T-helper 2 cell (primary cell): ENCODE data around the gene MNAT1.
"Not testable (repeated sequence)": the region's sequence is repeated elsewhere in the genome, so short reads cannot be mapped to it uniquely, and the experiment has no call there.

Experiments
- DNase-seq, 5 experiments: peaks; one replicate each; pipeline versions ENCODE4 v3.0.0 to v3.0.0-alpha.2; 2012 to 2022

The MNAT1 gene

GRCh38 chr14:60807247-60807646 is 72.7 kb downstream of the MNAT1 start:
- no peak for DNase-seq

- DNase-seq = no peak
Measured at GRCh38 chr14:60807971-60808370, 73.4 kb downstream of the MNAT1 start.

GRCh38 chr14:60812987-60813386 is 78.4 kb downstream of the MNAT1 start:
- no peak for DNase-seq

DNA sequence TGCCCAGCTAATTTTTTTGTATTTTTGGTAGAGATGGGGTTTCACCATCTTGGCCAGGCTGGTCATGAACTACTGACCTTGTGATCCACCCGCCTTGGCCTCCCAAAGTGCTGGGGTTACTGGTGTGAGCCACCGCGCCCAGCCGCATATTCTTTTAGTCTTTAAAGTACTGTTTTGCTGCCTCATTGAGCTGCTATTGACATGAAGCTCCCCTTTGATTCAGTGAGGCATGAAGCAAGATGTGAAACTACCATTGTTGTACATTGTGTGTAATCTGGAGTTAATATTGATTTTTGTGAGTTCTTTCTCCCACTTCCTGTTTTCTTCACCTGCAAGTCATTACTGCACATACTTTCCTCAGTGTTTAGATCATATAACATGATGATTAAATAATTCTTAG is 80.8 kb downstream of the MNAT1 start:
- DNase-seq = peak in 1 of 5 experiments; percentile 6

DNA sequence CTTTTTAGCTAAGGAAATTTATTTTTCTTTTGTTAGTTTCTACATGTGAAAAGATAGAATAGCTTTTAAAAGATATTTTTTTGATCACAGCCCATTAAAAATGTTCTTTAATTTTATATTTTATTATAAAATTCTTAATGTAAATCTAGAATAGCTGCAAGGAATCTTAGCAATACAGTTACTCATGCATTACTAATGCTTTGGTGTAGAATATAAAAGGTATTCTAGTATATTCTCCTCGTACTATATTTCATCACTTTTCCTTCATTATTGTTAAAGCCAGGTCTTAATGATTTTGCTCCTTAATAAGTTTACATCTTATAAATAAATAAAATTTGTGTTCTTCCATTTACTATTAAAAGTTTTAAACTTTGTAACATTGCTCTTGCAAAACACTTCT is 82.6 kb downstream of the MNAT1 start:
- no peak for DNase-seq

- no peak for DNase-seq
Measured at GRCh38 chr14:60819575-60819974, 85.0 kb downstream of the MNAT1 start.

- no peak for DNase-seq
Measured at GRCh38 chr14:60838601-60839000, 104.0 kb downstream of the MNAT1 start.

DNA sequence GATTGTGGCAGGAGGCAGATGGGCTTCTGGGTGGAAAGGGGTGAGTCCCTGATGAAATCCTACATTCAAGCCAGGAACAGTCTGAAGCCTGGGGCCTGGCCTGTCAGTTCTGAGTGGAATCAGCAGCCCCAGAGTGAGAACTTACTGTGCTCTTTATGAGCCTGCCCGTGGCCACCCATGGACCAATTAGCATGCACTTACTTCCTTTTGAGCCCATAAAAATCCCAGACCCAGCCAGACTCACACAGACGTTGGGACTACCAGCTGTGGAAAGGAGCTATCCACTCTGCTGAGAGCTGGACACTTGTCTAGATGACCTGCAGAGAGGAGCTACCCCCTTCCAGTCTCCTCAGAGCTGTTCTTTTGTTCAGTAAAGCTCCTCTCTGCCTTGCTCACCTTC is 104.5 kb downstream of the MNAT1 start:
- DNase-seq = no peak

- no peak for DNase-seq
Measured at GRCh38 chr14:60839657-60840056, 105.1 kb downstream of the MNAT1 start.

DNA sequence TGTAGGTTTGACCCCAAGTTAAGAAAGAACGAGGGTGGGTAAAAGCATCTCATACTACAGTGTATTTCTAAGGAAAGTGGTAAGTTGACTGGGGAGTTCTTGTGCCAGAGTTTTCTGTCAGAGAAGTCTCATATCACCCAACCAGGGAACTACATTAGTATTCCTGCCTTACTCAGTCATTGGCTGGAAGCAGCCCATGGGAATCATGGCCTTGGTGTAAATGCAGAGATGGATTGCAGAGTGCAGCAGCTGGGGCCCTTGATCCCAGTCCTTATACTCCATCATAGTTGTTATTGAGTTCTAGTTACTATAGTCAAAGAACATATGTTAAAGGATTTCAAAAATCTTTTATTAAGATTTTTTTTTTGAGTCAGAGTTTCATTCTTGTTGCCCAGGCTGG is 105.8 kb downstream of the MNAT1 start:
- DNase-seq = no peak

DNA sequence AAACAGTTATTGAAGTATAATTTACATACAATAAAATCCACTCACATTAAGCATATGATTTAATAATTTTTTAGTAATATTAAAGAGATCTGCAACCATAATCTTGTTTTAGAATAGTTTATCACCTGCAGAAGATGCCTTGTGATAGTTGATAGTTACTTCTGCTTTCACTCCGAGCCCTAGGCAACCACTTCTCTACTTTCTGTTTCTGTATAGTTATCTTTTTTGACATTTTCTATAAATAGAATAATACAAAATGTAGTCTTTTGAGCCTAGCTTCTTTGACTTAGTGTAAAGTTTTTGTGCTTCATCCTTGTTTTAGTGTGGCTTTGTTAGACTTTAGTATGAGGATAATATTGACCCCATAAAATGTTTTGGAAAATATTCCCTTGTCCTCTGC is 111.0 kb downstream of the MNAT1 start:
- DNase-seq = peak in 1 of 5 experiments; percentile 18

- no peak for DNase-seq
Measured at GRCh38 chr14:60848066-60848465, 113.5 kb downstream of the MNAT1 start.

DNA sequence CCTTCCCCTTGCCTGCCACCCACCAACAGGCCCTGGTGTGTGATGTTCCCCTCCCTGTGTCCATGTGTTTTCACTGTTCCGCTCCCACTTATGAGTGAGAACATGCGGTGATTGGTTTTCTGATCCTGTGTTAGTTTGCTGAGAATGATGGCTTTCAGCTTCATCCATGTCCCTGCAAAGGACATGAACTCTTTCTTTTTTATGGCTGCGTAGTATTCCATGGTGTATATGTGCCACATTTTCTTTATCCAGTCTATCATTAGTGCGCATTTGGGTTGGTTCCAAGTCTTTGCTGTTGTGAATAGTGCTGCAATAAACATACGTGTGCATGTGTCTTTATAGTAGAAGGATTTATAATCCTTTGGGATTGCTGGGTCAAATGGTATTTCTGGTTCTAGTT is 117.1 kb downstream of the MNAT1 start:
- not testable (repeated sequence) for DNase-seq

GRCh38 chr14:60856111-60856510 is 121.5 kb downstream of the MNAT1 start:
- DNase-seq = peak in 1 of 5 experiments; percentile 33

DNA sequence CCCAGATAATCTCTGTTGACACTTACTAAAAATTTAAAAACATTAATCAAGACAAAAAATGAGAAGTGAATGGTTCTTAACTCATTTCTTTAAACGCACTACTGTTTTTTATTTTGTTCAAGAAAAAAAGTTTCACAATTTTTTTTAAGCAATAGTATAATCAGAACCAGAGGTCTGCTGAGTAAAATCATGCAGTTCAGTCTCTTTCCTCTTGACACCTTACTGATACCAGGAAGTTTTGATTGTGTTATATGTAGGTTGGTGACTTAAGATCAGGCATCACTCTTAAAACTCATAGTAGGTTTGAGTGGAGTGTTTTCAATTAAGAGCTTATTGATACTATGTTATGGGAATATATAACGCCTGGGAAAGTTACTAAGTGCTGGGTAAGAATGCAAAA is 125.0 kb downstream of the MNAT1 start:
- DNase-seq = peak in 1 of 5 experiments; percentile 74

- no peak for DNase-seq
Measured at GRCh38 chr14:60861545-60862140, 127.1 kb downstream of the MNAT1 start.

DNA sequence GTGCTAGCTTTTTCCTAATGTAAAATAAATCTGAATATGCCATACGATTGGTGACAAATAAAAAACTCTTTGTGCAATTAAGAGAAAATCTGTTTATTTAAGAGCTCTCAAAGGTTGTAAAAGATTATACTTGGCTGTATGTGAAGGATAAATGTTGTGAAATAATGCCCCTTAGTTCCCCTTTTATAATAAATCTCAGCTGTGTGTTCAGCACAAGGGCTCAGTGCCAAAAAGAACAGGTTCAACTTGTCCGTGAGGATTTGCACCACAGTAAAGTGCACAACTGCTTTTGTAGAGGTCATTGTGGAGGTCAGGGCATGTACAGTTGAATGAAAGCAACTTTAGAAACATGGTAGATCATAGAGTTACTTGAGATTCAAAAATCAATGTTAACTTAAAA is 127.7 kb downstream of the MNAT1 start:
- DNase-seq = no peak

DNA sequence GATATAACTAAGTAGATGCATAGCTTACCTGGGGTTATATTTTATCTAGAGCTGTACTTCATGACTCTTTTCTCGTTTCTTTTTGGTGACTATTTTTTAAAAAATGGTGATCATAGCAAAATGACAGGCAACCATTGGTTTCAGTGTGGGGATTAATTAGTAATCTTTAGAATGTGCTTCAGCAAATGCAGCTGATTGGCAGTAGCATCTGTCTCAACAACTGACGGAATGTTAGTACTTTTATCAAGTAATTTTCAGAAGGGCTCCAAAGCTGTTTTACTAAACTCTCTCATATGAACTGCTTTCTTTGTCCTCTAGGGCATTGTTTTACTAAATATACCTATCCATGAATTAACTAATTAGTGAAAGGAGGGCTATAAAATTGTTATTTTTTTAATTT is 128.7 kb downstream of the MNAT1 start:
- DNase-seq = no peak

DNA sequence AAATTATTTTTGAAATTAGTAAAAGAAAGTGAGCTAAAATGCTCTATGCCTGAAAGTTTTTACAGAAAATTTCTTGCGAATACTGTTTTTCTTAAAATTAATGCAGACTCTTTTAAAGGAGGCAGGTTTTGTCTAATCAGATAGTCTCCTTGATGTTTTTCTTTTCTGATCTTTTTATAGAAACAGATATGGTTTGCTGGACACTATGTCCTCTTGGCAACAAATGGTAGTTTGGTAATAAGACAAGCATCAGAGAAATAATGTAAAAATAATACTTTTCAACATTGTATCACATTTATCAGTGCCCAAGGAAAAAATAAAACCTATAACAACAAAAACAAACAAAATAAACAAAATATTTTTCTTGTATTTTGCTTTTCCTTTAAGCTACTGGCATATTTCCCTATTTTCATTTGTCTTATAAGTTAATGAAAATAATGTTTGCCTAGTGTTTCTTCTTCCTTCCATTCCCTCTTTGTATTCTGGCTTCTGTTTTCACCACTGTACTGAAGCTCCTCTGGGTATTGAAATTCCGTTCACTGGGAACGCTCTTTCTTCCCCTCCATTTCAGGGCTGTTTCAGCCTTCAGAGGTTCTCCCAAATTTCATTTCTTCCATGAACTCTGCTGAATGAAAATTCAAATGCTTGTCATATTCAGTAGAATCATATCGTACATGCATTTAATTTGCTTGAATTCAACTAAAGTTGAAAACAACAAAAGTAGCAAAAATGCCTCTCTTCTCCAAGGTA is 131.0 kb downstream of the MNAT1 start:
- DNase-seq = no peak

- no peak for DNase-seq
Measured at GRCh38 chr14:60867503-60868172, 133.1 kb downstream of the MNAT1 start.

- no peak for DNase-seq
Measured at GRCh38 chr14:60878121-60878520, 143.6 kb downstream of the MNAT1 start.

- DNase-seq = no peak
Measured at GRCh38 chr14:60878536-60878935, 144.0 kb downstream of the MNAT1 start.

- DNase-seq = no peak
Measured at GRCh38 chr14:60882219-60882618, 147.7 kb downstream of the MNAT1 start.

DNA sequence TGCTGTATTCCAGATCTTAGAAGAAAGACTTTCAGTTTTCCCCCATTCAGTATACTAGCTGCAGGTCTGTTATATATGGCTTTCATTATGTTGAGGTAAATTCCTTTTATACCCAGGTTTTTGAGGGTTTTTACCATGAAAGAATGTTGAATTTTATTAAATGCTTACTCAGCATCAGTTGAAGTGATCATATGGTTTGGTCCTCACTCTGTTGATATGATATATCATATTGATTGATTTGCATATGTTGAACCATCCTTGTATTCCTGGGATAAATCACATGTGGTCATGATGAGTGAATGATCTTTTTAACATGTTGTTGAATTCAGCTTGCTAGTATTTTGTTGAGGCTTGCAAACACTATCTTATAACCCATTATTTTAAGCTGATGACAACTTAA is 149.6 kb downstream of the MNAT1 start:
- no peak for DNase-seq
